GM19099 (cell line): ENCODE measurements around the gene RGL1.

Experiments
- POLR2A ChIP-seq: IDR thresholded peaks from 3 replicates; pipeline ENCODE4 v1.6.1; 2011; ENCODE audit warnings: low read depth; ENCODE audit not compliant: insufficient read length; ENCODE audit errors: extremely low read depth

Gene RGL1

DNA sequence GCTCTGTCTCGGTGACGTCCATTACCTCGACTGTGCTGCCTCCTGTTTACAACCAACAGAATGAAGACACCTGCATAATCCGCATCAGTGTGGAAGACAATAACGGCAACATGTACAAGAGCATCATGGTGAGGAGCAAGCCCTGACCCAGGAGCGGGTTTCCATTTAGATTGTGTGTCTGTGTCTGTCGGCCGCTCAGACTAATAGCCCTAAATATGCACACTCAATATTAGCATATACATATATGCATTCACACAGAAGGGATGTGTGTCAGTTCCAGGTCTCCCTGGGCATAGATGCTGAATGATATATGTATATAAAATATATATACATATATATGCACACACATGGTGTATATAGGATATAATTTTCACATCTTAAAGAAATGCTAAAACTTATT, 111.7 kb downstream of the RGL1 start:
- TF ChIP-seq POLR2A = no peak

DNA sequence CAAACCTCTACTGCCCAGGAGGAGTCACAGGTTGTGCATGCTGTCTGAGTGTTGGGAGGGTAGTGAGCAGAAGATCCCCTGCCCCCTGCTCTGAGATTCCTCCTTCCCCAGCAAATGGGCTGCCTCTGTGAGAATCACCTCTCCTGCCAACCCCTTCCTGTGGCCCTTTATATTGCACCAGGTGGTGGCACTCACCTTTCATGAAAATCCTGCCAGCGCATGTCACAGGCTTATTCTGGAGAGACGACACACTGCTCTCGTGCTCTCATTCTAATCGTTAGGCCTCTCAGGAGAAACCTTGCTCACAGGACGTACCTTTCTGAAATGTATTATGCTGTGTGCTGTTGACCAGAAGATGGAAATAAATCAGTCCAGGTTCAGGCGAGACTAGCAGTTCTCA, 113.7 kb downstream of the RGL1 start:
- TF ChIP-seq POLR2A = no peak

DNA sequence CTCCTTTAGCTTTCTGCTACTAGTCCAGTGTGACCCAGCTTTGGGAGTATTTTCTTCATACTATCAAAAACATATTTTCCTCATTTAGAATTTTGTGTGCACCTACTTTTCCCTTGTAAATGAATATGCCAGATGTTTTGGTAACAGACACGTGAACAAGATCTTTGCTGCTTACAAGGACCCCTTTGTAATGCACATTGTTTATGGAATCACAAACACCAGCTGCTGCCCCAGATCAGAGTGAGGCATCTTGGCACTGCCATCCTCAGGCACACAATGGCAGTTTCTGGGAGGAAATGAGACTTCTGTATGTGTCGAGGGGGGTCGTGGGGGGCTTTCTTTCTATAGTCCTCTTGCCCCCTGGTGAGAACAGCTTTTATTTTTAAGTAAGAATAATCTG, 115.7 kb downstream of the RGL1 start:
- no peak for TF ChIP-seq POLR2A

DNA sequence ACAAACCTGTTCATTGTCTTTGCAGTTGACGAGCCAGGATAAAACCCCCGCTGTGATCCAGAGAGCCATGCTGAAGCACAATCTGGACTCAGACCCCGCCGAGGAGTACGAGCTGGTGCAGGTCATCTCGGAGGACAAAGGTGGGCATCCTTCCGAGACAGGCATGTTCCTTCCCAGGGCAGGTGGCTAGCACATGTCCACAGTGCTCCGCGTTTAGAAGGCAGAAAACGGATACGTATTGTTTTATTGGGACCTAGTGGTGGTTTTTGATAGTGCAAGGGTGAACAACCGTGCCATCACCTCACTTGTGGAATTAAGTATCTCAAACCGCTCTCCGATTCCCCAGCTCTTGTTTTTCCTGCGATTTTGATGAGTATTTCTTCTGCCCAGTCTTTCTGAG, 117.3 kb downstream of the RGL1 start:
- no peak for TF ChIP-seq POLR2A

DNA sequence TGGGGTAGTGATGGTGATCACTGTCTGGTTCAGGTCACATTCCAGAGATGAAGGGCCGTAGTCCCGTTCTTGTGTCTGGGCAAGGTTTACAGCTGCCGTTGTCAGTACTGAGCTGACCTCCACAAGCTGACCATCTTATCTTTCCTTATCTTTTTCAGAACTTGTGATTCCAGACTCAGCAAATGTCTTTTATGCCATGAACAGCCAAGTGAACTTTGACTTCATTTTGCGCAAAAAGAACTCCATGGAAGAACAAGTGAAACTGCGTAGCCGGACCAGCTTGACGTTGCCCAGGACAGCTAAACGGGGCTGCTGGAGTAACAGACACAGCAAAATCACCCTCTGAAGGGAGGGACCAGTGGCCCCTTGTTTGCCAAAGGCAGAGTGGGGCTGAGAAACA, 121.0 kb downstream of the RGL1 start:
- TF ChIP-seq POLR2A = no peak

DNA sequence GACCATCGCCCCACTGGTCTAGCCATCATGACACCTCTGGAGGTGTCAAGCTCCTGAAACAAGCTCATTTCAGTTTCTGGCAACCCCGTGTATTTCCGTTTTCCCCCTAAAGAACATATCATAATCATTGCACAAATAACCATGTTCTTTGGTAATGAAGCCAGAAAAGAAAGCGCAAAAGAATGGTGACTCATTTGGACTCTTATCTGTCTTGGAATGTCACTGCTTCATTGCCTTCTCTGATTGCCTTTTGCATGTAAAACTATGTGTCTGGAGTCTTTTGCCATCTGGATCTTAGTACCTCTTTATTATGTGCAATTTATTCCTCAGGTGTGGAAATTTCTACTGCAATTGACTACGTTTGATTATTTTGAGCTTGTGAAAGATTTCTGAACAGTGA, 122.1 kb downstream of the RGL1 start:
- TF ChIP-seq POLR2A = no peak

DNA sequence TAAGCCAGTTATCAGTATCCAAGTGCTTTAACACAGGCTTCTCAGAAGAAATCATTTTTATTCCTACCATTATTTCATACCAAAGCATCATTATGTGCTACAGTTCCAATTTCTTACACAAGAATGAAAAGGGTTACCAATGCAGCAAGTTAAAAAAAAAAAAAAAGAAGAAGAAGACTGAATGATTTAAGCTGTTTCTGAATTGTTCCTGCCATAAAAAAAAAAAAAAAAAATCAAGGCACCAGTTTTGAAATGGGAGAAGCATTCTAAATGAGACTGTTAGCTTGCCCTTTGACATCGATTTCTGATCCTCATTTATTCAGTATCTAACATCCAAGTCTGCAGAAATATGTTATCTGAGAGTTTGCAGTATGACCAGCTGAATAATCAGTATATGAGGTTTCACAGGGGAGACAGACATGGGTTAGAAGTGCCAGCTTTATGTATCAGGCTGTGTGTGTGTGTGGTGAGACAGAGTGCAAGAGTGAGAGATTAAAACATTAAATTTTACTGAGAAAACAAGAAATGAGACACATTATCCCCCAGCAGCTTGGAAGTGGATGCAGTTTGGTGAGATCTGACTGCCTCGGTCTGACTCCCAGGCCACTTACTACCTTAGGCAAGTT, 126.8 kb downstream of the RGL1 start:
- no peak for TF ChIP-seq POLR2A

DNA sequence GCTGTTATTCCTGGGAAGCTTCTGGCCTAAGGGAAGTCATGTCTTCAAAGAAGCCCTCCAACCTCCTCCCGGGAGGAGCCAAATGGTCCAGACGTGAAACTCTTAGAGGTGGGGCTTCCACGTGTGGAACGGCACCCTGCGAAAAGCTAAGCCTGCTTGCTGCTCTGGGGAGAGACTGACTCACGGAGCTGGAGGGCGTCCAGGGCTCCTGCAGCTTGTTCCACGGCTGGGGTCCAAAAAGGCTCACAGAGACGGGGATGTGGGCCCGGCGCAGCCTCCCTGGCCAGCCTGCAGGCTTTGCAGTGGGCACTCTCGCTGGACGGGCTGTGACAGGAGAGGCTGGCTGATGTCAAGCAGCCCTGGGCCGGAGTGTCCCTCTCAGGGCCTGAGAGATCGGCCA, 127.5 kb downstream of the RGL1 start:
- no peak for TF ChIP-seq POLR2A

DNA sequence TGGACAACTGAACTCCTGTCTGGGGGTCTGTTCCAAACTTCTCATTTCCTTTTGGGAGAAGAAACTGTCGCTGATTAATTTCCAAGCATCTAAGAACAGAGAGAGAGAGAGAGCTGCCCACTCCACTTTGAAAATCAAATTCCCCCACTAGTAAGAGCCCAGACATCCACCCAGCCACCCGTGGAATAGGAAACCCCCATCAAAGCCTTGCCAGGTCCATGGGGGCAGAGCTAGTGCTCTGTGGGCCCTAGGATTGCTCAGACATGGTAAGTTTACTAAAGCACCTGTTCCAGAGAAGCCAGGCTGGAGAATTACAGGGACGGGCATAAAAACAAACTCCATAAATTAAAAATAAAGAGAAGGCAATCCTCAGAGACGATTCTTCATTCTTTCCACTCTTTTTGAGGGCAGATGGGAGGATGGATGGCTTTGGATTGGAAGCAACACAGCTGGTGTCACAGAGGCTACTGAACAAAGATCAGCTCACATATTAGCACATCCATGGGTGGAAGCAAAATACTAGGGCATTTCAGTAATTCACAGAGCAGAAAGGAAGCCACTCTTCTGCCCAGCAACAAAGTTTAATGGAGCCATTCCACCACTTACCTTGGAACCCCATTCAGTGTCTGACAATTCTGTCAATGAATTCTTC, 128.7 kb downstream of the RGL1 start:
- no peak for TF ChIP-seq POLR2A

DNA sequence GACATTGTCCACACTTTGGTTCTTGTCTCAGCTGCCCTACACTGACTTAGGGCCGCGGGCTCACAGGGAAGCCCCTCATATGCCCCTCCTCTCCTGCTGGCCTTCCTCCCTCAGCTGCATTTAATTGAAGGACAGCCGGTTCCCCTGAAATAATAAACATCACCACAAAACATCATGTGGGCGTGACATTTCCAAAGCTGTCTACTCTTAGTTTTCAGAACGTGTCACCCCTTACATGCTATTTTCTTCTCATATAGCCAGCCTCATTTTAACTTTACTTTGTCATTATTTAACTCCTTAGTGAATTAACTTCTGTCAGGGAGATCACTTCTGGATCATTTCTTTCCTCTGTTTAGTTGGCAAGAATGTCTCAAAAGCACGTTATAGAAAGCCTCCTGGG, 129.4 kb downstream of the RGL1 start:
- TF ChIP-seq POLR2A = no peak

DNA sequence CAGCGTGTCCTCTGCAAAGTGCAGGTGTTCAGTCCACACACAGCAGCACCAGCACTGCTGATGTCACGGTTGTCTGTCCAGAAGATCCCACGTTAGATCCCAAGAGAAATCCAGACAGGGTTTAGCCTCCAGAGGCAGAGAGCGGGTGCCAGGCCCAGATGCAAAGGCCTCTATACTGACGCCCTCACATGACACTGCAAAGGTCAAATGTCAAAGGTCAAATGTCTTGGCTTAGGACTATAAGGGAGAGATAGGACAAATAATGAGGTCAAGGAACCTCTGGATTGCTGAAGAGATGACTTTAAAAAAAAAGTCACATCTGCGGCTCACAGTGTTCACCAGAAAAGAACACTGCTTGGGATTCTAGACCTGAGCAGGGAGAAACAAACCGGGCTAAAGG, 131.1 kb downstream of the RGL1 start:
- no peak for TF ChIP-seq POLR2A

DNA sequence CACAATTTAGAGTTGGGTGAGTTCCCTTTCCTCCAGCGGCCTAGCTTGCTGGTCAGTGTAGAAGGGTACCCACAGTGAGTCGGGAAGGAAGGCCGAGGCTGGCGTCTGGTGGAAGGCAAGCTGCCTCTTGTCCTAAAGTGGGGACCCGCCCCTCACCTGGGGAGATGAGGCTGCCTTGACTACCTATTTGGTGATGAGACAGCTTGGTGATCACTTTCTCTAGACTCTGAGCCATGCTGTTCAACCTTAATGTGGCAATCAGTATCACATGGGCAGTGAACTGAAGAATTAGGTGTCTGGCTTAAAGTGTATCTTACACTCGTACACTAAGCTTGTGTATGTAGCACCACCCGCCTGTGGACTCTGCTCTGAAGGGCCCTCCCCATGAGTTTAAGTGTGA, 131.9 kb downstream of the RGL1 start:
- TF ChIP-seq POLR2A = no peak

DNA sequence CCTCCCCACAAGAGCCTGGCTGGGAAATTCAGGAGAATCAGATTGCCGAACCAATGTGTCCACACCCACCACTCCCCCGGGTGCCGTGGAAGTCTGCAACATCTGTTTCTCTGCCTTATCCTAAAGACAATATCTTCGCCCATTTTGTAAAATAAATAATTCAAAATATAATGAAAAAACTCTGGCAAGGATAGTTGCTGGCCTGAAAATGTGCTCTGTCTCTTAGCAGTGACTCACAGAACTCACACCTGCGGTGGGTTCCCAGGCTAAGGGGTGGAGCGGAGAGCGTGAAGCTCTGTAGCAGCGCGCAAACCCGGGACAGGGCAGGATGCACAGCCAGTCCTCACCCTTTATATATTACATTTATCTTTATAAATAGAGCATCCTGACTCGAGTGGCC, 132.7 kb downstream of the RGL1 start:
- TF ChIP-seq POLR2A = no peak

DNA sequence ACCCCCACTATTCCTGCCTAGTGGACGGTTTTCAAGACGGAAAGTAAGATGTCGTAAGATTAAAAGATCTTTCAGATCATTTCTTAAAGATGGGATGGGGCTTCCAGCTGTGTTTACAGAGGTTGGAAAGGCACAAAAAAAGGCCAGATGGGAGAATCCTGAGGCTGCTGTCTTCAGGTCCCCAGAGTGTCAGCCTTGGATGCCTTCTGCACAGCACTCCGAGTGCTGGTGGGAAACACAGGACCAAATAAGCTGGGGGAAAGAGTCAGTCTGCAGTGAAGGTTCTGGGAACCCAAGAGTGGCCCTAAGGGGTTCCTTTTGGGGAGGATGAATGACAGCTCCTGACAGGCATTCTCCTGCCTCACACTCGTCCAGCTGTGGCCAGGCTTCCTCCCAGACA, 136.1 kb downstream of the RGL1 start:
- TF ChIP-seq POLR2A = no peak

DNA sequence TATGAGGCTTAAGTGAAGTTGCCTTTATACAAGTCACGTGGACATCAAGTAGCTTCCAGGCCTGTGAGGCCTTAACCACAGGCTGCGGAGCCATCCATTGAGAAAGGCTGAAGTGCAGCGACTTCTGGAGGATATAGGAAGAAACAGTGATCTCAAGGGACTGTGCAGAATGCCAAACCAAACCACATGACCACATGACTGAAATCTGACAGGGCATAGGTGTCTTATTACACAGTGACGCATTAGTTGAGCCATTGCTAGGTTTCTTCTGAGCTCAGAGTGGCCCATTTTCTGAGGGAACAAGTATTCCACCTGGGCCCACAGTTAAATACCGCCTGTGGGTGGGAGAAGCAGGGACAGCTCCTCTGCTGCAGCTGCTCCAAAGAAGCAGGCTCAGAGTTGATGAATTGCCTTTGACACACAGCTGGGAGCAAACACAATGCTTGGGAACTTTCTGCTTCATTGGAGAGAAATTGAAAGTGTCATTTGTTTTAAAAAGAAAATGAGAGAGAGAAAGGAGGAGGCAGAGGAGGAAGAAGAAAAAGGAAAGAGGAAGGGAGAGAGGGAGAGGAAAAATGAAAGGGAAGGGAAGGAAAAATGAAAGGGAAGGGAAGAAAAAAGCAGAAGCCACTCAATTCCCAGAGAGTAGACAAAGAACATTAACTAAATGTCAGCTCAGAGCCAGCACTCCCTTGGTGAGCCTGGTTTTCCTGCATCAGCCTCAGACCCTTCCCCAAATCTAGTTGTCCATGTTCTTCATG, 138.2 kb downstream of the RGL1 start:
- no peak for TF ChIP-seq POLR2A
